ENCODE results near the gene CRELD2.

DNA sequence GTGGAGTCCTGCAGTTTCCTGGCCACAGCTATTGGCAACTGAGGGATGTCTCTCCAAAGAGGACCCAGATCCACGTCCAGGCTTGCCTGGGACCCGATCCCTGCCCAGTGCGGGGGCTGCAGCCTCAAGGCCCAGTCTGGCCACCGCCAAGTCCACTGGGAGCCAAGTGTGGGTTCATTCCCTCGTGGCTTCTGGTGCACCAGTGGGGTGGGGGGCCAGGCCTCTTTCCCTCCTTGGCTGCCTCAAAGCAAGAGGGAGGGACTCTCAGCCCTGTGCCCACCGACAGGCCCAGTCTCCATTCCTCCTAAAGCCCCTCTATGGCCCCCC lies 28.8 kb downstream of the CRELD2 start:
- TF ChIP-seq, protein P1, sequence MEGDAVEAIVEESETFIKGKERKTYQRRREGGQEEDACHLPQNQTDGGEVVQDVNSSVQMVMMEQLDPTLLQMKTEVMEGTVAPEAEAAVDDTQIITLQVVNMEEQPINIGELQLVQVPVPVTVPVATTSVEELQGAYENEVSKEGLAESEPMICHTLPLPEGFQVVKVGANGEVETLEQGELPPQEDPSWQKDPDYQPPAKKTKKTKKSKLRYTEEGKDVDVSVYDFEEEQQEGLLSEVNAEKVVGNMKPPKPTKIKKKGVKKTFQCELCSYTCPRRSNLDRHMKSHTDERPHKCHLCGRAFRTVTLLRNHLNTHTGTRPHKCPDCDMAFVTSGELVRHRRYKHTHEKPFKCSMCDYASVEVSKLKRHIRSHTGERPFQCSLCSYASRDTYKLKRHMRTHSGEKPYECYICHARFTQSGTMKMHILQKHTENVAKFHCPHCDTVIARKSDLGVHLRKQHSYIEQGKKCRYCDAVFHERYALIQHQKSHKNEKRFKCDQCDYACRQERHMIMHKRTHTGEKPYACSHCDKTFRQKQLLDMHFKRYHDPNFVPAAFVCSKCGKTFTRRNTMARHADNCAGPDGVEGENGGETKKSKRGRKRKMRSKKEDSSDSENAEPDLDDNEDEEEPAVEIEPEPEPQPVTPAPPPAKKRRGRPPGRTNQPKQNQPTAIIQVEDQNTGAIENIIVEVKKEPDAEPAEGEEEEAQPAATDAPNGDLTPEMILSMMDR (IDR thresholded peaks at IDR 0.05), result no peak
- TF ChIP-seq POLR2A (IDR thresholded peaks at IDR 0.05; ENCODE audit: low read depth), result no peak
- TF ChIP-seq POLR2AphosphoS5 (IDR thresholded peaks at IDR 0.05), result no peak
